Tibial nerve (tissue), 4 donors: ENCODE data around the gene SFI1.

Source experiments
- CTCF ChIP-seq, 5 experiments: fragments of 200-600 bp in 3 of 5; fragments of 450-650 bp in 2 of 5; sonication (generic) in 3 of 5; IDR thresholded peaks; one replicate each; pipeline ENCODE4 v1.5.1; 2016 to 2019; ENCODE audit warnings: antibody characterized with exemption in 5 of 5, mild to moderate bottlenecking in 3 of 5, moderate library complexity in 2 of 5
- EP300 ChIP-seq, 2 donors: sonication (generic); formaldehyde crosslinking; IDR thresholded peaks; one replicate each; pipeline ENCODE4 v1.6.1; 2017; ENCODE audit warnings: antibody characterized with exemption in 2 of 2, mild to moderate bottlenecking in 1 of 2
- POLR2A ChIP-seq, 2 donors: fragments of 450-650 bp; IDR thresholded peaks; one replicate each; pipeline ENCODE4 v1.6.1; 2017; ENCODE audit warnings: antibody characterized with exemption in 2 of 2, mild to moderate bottlenecking in 2 of 2, moderate library complexity in 2 of 2

GRCh38 chr22:31622980-31623379, 126.6 kb downstream of the SFI1 start:
- TF ChIP-seq CTCF (IDR thresholded peaks at IDR 0.05) (no peak), POLR2A (IDR thresholded peaks at IDR 0.05) (no peak), EP300 (IDR thresholded peaks at IDR 0.05) (no peak)
